Tibial nerve (tissue), 4 donors: Measurements from ENCODE around the gene ANO6.

Source experiments
- CTCF ChIP-seq, 5 experiments: fragments of 200-600 bp in 3 of 5; fragments of 450-650 bp in 2 of 5; sonication (generic) in 3 of 5; IDR thresholded peaks; one replicate each; pipeline ENCODE4 v1.5.1; 2016 to 2019; ENCODE audit warnings: antibody characterized with exemption in 5 of 5, mild to moderate bottlenecking in 3 of 5, moderate library complexity in 2 of 5
- EP300 ChIP-seq, 2 donors: sonication (generic); formaldehyde crosslinking; IDR thresholded peaks; one replicate each; pipeline ENCODE4 v1.6.1; 2017; ENCODE audit warnings: antibody characterized with exemption in 2 of 2, mild to moderate bottlenecking in 1 of 2
- POLR2A ChIP-seq, 2 donors: fragments of 450-650 bp; IDR thresholded peaks; one replicate each; pipeline ENCODE4 v1.6.1; 2017; ENCODE audit warnings: antibody characterized with exemption in 2 of 2, mild to moderate bottlenecking in 2 of 2, moderate library complexity in 2 of 2

DNA sequence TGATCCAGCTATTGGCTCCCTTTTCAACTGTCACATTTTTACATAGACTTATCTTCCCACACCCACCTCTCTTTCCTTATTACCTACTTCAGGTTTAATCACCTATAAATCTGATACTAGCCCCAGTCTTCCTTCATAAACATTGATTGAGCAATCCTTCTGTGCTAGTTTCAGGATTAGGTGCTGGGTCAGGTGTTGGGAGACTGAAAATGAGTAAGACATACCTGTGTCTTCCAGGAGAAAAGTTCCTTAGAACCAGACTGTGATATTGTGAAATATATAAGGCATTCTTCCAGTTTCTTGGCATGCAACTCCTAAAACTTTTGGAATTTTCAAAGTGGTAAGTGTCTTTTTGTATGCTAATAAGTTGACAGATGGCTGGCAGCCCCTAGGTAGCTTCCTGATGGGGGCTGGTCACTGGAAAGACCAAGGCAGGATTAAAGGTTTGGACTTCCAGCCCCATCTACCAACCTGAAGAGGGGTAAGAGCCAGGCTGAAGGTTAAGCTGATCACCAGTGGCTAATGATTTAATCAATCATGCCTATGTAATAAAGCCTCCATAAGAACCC, 4.6 kb downstream of the ANO6 start:
- TF ChIP-seq CTCF (IDR thresholded peaks at IDR 0.05) (no peak), POLR2A (IDR thresholded peaks at IDR 0.05) (no peak), EP300 (IDR thresholded peaks at IDR 0.05) (no peak)
